Upper lobe of right lung (tissue), 1 donor: ENCODE data around the gene KRT39. TPM values are rescaled to one million over a fixed set of nuclear protein-coding genes. Genes with fewer than 3 reads are reported as not detected.

Experiments
- ATAC-seq: fragments of 200-7000 bp; cut with Tn5 transposase; one replicate; pipeline ENCODE4 v1.9.1; 2020; ENCODE audit warnings: mild to moderate bottlenecking, moderate library complexity
- DNase-seq: peaks from one replicate; pipeline ENCODE4 v3.0.0-alpha.2; 2020
- H3K27ac ChIP-seq: fragments of 200-600 bp; one replicate; pipeline ENCODE4 v1.8.0; 2022
- H3K27me3 ChIP-seq: fragments of 200-600 bp; one replicate; pipeline ENCODE4 v1.8.0; 2022; ENCODE audit warnings: mild to moderate bottlenecking
- H3K36me3 ChIP-seq: fragments of 200-600 bp; one replicate; pipeline ENCODE4 v1.8.0; 2022
- H3K4me1 ChIP-seq: fragments of 200-600 bp; one replicate; pipeline ENCODE4 v1.8.0; 2022
- H3K4me3 ChIP-seq: fragments of 200-600 bp; one replicate; pipeline ENCODE4 v1.8.0; 2022; ENCODE audit warnings: mild to moderate bottlenecking
- H3K9me3 ChIP-seq: fragments of 200-600 bp; one replicate; pipeline ENCODE4 v1.8.0; 2022
- CTCF ChIP-seq: fragments of 200-600 bp; IDR thresholded peaks from one replicate; pipeline ENCODE4 v1.8.0; 2022; ENCODE audit warnings: antibody characterized with exemption
- intact Hi-C: fragments of 100-400 bp; cut with DNase I; formaldehyde crosslinking; loops from one replicate; pipeline ENCODE4 v1.11.0; 2022
- total RNA-seq: library from RNA; stranded (reverse); fragmentation: NEBNext Ultra II Directional; extraction: Animal tissue kit (Norgen Biotek cat#: 25700); gene quantifications from one replicate; pipeline ENCODE4 v1.2.1, GENCODE V29; 2021
- donor health status: DM: no; HTN: yes; CAD: no; lungs with severe emphysema.

KRT39 gene
- total RNA-seq, 1 donor from 2014 or later: 0.35 TPM

DNA sequence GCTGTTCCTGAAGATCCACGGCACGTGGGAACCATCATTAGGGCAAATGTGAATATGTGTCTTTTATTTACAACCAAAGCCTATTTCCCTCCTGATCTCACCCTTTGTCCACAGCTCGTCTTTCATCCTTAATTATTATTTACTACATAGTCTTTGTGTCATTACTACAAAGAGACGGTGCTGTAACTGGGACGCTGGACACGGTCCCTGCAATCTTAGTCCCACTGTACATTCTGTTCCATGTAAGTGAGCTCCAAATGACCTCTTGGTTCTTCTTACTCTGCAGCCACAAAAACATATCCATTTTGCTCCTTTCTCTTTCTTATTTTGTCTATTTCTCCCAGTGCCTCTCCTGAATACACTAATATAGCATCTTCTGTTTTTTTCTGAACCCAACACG, 16.6 kb downstream of the KRT39 start:
- no peaks in the 10 kb centered on the region for H3K9me3 ChIP-seq
- intact Hi-C loops: no loop called here
- H3K4me1 ChIP-seq: no peaks in the 10 kb centered on the region
- TF ChIP-seq CTCF: no peak
- DNase-seq: no peak
- H3K27ac ChIP-seq: no peak overlapping the region
- no peak for ATAC-seq
- no peak overlapping the region for H3K4me3 ChIP-seq
- H3K27me3 ChIP-seq: peaks cover 19% of the 10 kb centered on the region
- no peaks in the 10 kb centered on the region for H3K36me3 ChIP-seq

DNA sequence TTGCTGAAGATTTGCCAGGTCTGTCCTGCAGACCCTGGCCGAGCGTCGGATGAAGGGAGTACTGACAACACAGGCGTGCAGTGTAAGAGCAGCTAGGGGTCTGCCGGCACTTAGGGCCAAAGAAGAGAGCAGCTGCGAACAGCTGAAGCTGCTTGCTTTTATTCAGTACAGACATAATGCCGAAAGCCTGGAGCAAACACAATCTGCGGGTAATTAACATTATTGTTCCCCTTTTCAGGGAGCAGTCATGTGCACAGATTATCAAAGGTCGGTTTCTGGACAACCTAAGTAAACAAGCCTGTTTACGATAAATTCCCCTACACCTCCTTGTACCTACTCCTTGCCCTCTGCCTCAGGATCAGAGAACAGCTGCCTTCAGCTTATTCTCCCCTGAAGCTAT, 17.3 kb downstream of the KRT39 start:
- Histone ChIP-seq H3K36me3 (no peaks in the 10 kb centered on the region), H3K27ac (no peak overlapping the region), H3K27me3 (peaks cover 19% of the 10 kb centered on the region), H3K9me3 (no peaks in the 10 kb centered on the region), H3K4me3 (no peak overlapping the region), H3K4me1 (no peaks in the 10 kb centered on the region)
- TF ChIP-seq CTCF: no peak
- intact Hi-C loops: no loop called here
- DNase-seq (no peak), ATAC-seq (no peak)

DNA sequence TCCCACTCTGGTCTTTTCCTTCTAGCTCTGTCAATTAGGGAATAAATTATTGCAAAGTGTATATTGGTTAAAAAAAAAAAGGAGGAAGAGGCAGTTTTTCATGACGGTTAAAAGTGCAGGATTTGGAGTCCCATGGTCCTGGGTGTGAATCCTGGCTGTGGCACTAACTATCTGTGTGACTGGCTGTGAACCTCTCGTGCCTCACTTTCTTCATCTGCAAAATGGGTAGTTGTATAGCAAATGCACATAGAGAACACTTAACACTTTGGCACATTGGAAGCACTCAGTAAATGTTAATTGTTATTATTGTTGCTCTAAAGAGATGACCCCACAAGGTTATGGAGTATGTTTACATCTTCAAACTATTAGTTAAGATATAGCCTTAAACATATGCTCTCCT, 18.8 kb downstream of the KRT39 start:
- ATAC-seq (no peak), DNase-seq (no peak)
- Histone ChIP-seq H3K27ac (no peak overlapping the region), H3K4me3 (no peak overlapping the region), H3K9me3 (no peaks in the 10 kb centered on the region), H3K36me3 (no peaks in the 10 kb centered on the region), H3K27me3 (peaks cover 19% of the 10 kb centered on the region), H3K4me1 (no peaks in the 10 kb centered on the region)
- TF ChIP-seq CTCF: no peak
- intact Hi-C loops: no loop called here

GRCh38 chr17:40945414-40945813, 21.3 kb downstream of the KRT39 start:
- no peak for TF ChIP-seq CTCF
- Histone ChIP-seq H3K27ac (no peak overlapping the region), H3K36me3 (no peaks in the 10 kb centered on the region), H3K4me3 (no peak overlapping the region), H3K4me1 (no peaks in the 10 kb centered on the region), H3K9me3 (no peaks in the 10 kb centered on the region), H3K27me3 (peaks cover 19% of the 10 kb centered on the region)
- intact Hi-C loops: no loop called here
- no peak for DNase-seq
- no peak for ATAC-seq

- no peak for ATAC-seq
- DNase-seq: no peak
These were observed 22.2 kb downstream of the KRT39 start for GRCh38 chr17:40944531-40944930.

More at GRCh38 chr17:40944531-40944930, 22.2 kb downstream of the KRT39 start:
- intact Hi-C loops: no loop called here
- Histone ChIP-seq H3K9me3 (no peaks in the 10 kb centered on the region), H3K4me3 (no peak overlapping the region), H3K27ac (no peak overlapping the region), H3K4me1 (no peaks in the 10 kb centered on the region), H3K27me3 (peaks cover 19% of the 10 kb centered on the region), H3K36me3 (no peaks in the 10 kb centered on the region)
- no peak for TF ChIP-seq CTCF
